Brain microvascular endothelial cell (primary cell): ENCODE results near the gene FSTL4.

ENCODE experiments used
- DNase-seq: peaks from one replicate; pipeline ENCODE4 v3.0.0-alpha.2; 2020
- H3K27ac ChIP-seq: fragments of 250-450 bp; sonication (Bioruptor Pico); 2 replicates; pipeline ENCODE4 v1.5.1; 2020; ENCODE audit warnings: mild to moderate bottlenecking, moderate library complexity
- H3K27me3 ChIP-seq: fragments of 250-450 bp; sonication (Bioruptor Pico); replicated peaks from 2 replicates; pipeline ENCODE4 v1.5.1; 2020; ENCODE audit warnings: mild to moderate bottlenecking
- H3K36me3 ChIP-seq: fragments of 250-450 bp; sonication (Bioruptor Pico); replicated peaks from 2 replicates; pipeline ENCODE4 v1.5.1; 2020; ENCODE audit warnings: mild to moderate bottlenecking
- H3K4me3 ChIP-seq: 2 replicates; pipeline ENCODE4 v1.5.1; 2011; ENCODE audit warnings: low read depth, mild to moderate bottlenecking, control low read depth, low read length, moderate library complexity
- in situ Hi-C: cut with HindIII; loops from 2 replicates; pipeline ENCODE4 v1.10.0; 2017; ENCODE audit warnings: low sequenced_read_pairs, low pct_ligation_motif_present
- TF ChIP-seq, protein P1 (sequence below): IDR thresholded peaks from 2 replicates; pipeline ENCODE4 v1.5.1; 2011; ENCODE audit warnings: low read depth, mild to moderate bottlenecking, moderate library complexity, low read length, control low read depth, inconsistent platforms; ENCODE audit errors: missing control alignments

Gene FSTL4

DNA sequence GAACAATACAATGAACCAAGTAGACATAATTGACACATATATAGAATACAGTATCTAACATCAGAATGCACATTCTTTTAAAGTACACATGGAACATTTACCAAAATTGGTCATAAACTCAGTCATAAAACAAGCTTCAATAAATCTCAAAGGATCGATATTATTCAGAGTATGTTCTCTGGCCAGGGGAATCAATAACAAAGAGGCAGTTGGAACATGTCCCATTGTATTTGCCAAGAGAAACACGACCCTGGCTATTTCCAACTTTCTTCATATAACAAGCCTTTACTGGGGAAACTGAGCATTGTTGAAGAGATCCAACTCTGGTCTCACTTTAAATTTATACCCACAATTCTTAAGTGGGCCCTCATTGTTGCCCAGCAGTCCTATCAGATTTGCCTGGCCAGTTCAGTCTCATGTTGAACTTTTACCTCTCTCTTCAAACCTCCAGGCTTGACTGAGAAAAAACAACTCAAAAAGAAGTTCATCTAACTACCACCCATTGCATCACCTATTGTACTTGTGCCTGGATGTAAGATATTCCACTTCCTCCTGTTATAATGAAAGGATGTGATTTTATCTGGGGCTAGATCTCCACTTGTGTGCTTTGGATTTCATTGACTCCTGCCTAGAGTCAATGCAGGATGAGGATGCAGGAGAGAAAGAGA, 398.1 kb downstream of the FSTL4 start:
- DNase-seq: no peak
- Histone ChIP-seq H3K36me3 (no peaks in the 10 kb centered on the region), H3K4me3 (no peak overlapping the region), H3K27ac (no peak overlapping the region), H3K27me3 (no peaks in the 10 kb centered on the region)
- TF ChIP-seq, protein P1, sequence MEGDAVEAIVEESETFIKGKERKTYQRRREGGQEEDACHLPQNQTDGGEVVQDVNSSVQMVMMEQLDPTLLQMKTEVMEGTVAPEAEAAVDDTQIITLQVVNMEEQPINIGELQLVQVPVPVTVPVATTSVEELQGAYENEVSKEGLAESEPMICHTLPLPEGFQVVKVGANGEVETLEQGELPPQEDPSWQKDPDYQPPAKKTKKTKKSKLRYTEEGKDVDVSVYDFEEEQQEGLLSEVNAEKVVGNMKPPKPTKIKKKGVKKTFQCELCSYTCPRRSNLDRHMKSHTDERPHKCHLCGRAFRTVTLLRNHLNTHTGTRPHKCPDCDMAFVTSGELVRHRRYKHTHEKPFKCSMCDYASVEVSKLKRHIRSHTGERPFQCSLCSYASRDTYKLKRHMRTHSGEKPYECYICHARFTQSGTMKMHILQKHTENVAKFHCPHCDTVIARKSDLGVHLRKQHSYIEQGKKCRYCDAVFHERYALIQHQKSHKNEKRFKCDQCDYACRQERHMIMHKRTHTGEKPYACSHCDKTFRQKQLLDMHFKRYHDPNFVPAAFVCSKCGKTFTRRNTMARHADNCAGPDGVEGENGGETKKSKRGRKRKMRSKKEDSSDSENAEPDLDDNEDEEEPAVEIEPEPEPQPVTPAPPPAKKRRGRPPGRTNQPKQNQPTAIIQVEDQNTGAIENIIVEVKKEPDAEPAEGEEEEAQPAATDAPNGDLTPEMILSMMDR: no peak
- in situ Hi-C loops: no loop called here

DNA sequence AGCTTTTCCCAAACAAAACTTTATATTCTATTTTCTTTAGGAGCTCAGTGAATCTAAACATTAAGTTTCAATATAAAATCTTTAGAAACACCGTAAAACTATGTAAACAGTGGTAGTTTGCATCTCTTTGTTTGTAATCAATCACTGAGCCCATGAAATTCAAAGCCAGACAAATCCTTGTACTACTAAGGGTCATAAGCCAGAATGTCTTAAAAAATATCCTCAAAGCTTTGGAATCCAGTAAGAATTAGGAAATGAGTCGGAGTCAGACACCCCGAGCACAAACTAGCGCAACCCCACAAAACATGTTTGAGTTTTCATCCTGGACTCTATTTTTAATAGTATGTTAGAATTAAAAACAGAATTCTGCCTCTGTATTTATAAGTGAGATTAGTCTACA, 406.7 kb downstream of the FSTL4 start:
- no peak for DNase-seq
- TF ChIP-seq, protein P1: no peak
- H3K4me3 ChIP-seq: no peak overlapping the region
- no peaks in the 10 kb centered on the region for H3K36me3 ChIP-seq
- H3K27ac ChIP-seq: peak overlapping the region; percentile 54
- in situ Hi-C loops: no loop called here
- H3K27me3 ChIP-seq: no peaks in the 10 kb centered on the region

DNA sequence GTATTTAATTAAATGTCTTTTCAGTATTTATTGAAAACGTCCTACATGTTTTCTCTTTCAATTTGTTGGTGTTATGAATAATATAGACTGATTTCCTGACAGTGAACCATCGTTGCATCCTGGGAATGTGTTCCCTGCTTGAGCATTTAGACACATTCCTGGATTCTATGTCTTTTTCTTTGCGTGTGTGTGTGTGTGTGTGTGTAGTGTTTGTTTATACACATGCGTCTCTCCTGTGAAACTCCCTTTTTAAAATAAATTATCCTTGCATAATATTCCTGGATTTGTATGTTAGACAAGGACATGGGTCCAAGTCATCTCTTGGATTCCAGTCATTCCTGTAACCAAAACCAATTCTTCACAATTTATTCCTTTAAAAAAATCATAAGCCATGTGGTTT, 407.1 kb downstream of the FSTL4 start:
- in situ Hi-C loops: no loop called here
- Histone ChIP-seq H3K36me3 (no peaks in the 10 kb centered on the region), H3K4me3 (no peak overlapping the region), H3K27me3 (no peaks in the 10 kb centered on the region), H3K27ac (no peak overlapping the region)
- TF ChIP-seq, protein P1: no peak
- no peak for DNase-seq

DNA sequence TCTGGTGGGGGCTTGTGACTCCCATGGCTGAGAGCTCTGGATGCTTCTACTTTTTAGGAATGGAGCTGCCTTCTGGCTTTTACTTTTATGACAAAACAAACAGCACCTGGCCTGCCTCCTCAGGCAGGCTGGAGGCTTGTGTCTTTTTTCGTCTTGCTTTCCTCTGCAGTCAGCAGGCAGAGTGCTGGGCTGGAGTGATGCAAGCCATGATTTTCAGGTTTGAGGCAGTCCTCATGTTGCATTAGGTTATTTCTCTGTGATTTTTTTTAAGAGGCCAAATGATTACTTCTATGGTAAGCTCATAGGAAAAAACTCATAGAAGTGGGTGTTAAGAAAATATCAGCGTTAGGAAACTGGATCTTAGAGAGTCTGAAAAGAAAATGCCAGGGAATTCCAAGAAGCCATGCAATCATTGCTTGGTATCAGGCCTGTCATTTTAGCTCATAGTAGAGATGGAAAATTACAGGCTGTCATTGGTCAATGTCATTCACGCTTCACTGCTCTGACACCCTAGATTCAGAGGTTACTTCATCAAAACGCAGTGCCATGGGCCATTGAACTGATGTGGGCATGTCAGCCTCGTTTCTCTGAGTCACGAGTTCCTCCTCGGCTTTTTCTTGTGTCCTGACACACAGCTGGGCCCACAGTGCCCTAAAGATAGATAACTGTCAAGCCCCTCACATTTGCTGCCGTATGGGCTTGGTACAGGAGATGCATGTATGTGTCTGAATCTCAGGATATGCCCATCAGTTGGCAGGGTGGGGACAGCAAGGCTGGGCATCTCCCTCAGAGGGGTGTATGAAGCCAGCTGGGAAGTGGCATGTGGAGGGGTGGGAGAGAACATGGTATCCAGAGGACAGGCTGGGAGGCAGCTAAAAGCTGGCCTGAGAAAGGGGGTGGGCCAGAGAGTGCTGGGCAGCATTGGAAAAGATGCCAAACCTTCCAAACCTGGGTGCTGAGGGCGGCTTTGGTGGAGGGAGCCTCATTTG, 408.7 kb downstream of the FSTL4 start:
- no peak overlapping the region for H3K4me3 ChIP-seq
- in situ Hi-C loops: no loop called here
- DNase-seq: no peak
- no peaks in the 10 kb centered on the region for H3K27me3 ChIP-seq
- H3K27ac ChIP-seq: no peak overlapping the region
- TF ChIP-seq, protein P1: no peak
- H3K36me3 ChIP-seq: no peaks in the 10 kb centered on the region

DNA sequence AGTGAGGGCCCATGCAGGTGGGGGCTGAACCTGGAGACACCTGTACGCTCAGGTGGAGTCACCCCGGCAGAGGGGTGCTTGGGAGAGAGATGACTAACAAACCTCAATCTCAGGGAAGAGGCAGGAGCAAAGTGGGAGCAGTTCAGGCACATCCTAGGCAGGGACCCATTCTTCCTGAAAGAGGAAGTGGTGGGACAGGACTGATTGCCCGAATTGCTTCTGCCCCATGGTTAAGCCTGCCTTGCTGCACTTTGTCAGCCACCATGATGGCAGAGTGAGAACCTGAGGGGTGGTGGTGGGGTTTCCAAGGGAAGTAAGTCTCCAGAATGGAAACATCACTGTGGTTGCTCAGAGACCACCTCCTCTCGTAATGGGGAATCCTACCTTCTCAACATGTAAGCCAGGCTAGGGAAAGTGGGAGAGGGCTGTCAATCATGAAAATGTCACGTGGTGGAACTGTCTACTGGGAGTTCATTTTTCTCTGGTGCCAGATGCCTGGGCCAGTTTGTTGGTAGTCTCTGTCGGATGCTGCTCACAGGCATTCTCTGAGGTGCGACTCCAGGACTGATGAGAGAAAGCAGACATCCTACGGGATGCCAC, 410.2 kb downstream of the FSTL4 start:
- no peaks in the 10 kb centered on the region for H3K27me3 ChIP-seq
- in situ Hi-C loops: no loop called here
- TF ChIP-seq, protein P1: no peak
- no peak for DNase-seq
- H3K27ac ChIP-seq: no peak overlapping the region
- H3K36me3 ChIP-seq: no peaks in the 10 kb centered on the region
- no peak overlapping the region for H3K4me3 ChIP-seq
